B cell (primary cell): ENCODE results near the gene RREB1. TPM values are rescaled to one million over a fixed set of nuclear protein-coding genes. Genes with fewer than 3 reads are reported as not detected.

Source experiments
- ATAC-seq: fragments of 200-7000 bp; cut with Tn5 transposase; one replicate; pipeline ENCODE4 v1.10.0; 2021; ENCODE audit warnings: low read depth, mild to moderate bottlenecking, moderate number of reproducible peaks, moderate library complexity
- CTCF ChIA-PET: fragments of 350-600 bp; sonication (Branson Sonifier 250); formaldehyde crosslinking; loops from one replicate; lab custom pipeline; 2021; ENCODE audit warnings: antibody characterized with exemption, inconsistent platforms; lab: Charles Lee
- POLR2A ChIA-PET: fragments of 350-600 bp; sonication (Branson Sonifier 250); formaldehyde crosslinking; loops from one replicate; lab custom pipeline; 2021; ENCODE audit warnings: antibody characterized with exemption; lab: Charles Lee
- DNase-seq: peaks from one replicate; pipeline ENCODE4 v3.0.0; 2013
- H2AFZ ChIP-seq: 2 replicates; pipeline ENCODE4 v1.6.1; 2012; ENCODE audit warnings: mild to moderate bottlenecking, low read depth, low read length; ENCODE audit not compliant: insufficient read depth, poor library complexity, severe bottlenecking
- H3K27ac ChIP-seq, 2 donors: 1 replicate in 1 of 2; 2 replicates in 1 of 2; pipeline ENCODE4 v1.5.1; 2012 to 2013; ENCODE audit warnings: low read length in 2 of 2, mild to moderate bottlenecking in 2 of 2, moderate library complexity in 1 of 2
- H3K27me3 ChIP-seq, 4 experiments: fragments of 200-600 bp in 1 of 4; sonication (generic) in 1 of 4; replicated peaks in 1 of 4; 1 replicate in 2 of 4; 2 replicates in 2 of 4; pipeline versions ENCODE4 v1.6.1 to v1.7.0; 2013 to 2016; ENCODE audit warnings: low read length in 3 of 4, mild to moderate bottlenecking in 2 of 4, mixed read lengths in 1 of 4, moderate library complexity in 1 of 4; ENCODE audit not compliant: insufficient read depth in 4 of 4, control insufficient read depth in 3 of 4; ENCODE audit errors: control extremely low read depth in 1 of 4
- H3K36me3 ChIP-seq, 2 experiments: replicated peaks in 1 of 2; 1 replicate in 1 of 2; 2 replicates in 1 of 2; pipeline versions ENCODE4 v1.6.1 to v1.7.1; 2013; ENCODE audit warnings: low read length in 1 of 2; ENCODE audit not compliant: insufficient read depth in 2 of 2, control insufficient read depth in 1 of 2; ENCODE audit errors: control extremely low read depth in 1 of 2, extremely low read depth in 1 of 2
- H3K4me1 ChIP-seq, 2 donors: fragments of 200-600 bp in 1 of 2; sonication (generic) in 1 of 2; 1 replicate in 1 of 2; 2 replicates in 1 of 2; pipeline versions ENCODE4 v1.5.1 to v1.6.1; 2013 to 2017; ENCODE audit warnings: low read length in 2 of 2; ENCODE audit not compliant: control insufficient read depth in 2 of 2, insufficient read depth in 2 of 2
- H3K4me2 ChIP-seq: replicated peaks from 2 replicates; pipeline ENCODE3; 2012; ENCODE audit warnings: mild to moderate bottlenecking, low read depth, low read length; ENCODE audit not compliant: poor library complexity, severe bottlenecking
- H3K4me3 ChIP-seq, 5 experiments: fragments of 200-600 bp in 1 of 5; sonication (generic) in 1 of 5; 1 replicate in 3 of 5; 2 replicates in 2 of 5; pipeline versions ENCODE4 v1.5.1 to v1.7.0; 2011 to 2016; ENCODE audit warnings: low read length in 4 of 5, mild to moderate bottlenecking in 4 of 5, low read depth in 2 of 5, control low read depth in 1 of 5, moderate library complexity in 1 of 5; ENCODE audit not compliant: insufficient read depth in 1 of 5; ENCODE audit errors: control extremely low read depth in 1 of 5, extremely low read depth in 1 of 5
- H3K79me2 ChIP-seq: fragments of 200-600 bp; sonication (generic); one replicate; pipeline ENCODE4 v1.6.0; 2016; ENCODE audit warnings: low read length; ENCODE audit not compliant: control insufficient read depth, insufficient read depth
- H3K9ac ChIP-seq: fragments of 200-600 bp; sonication (generic); 2 replicates; pipeline ENCODE4 v1.6.1; 2017; ENCODE audit warnings: mild to moderate bottlenecking, low read length, moderate library complexity
- H3K9me3 ChIP-seq, 3 donors: one replicate each; pipeline versions ENCODE4 v1.6.1 to v1.7.1; 2013; ENCODE audit warnings: low read length in 2 of 3; ENCODE audit not compliant: control insufficient read depth in 2 of 3, insufficient read depth in 1 of 3; ENCODE audit errors: control extremely low read depth in 1 of 3
- H4K20me1 ChIP-seq: 2 replicates; pipeline ENCODE4 v1.6.0; 2012; ENCODE audit warnings: mild to moderate bottlenecking, low read length; ENCODE audit not compliant: insufficient read depth, control insufficient read depth, poor library complexity, severe bottlenecking
- H3K27ac Mint-ChIP-seq: one replicate; pipeline ENCODE4 v1.8.0; 2021; ENCODE audit warnings: mixed read lengths
- H3K27me3 Mint-ChIP-seq: one replicate; pipeline ENCODE4 v1.8.0; 2021; ENCODE audit warnings: mixed read lengths
- H3K4me1 Mint-ChIP-seq: one replicate; pipeline ENCODE4 v1.8.0; 2021; ENCODE audit warnings: mixed read lengths
- H3K4me3 Mint-ChIP-seq: one replicate; pipeline ENCODE4 v1.8.0; 2021; ENCODE audit warnings: mixed read lengths
- H3K9me3 Mint-ChIP-seq: one replicate; pipeline ENCODE4 v1.8.0; 2022; ENCODE audit warnings: mixed read lengths; ENCODE audit not compliant: insufficient read depth
- EZH2 ChIP-seq: IDR thresholded peaks from 2 replicates; pipeline ENCODE4 v1.6.1; 2012; ENCODE audit warnings: borderline replicate concordance, low read depth, mild to moderate bottlenecking, moderate library complexity, low read length; ENCODE audit not compliant: insufficient read depth, poor library complexity, severe bottlenecking
- WGBS: methylation state at CpG from one replicate; pipeline ENCODE4 v1.1.5; 2013; ENCODE audit warnings: missing lambda C conversion rate; ENCODE audit not compliant: insufficient coverage; 5-methylcytosine and 5-hydroxymethylcytosine counted together
- intact Hi-C: fragments of 100-400 bp; cut with micrococcal nuclease; formaldehyde crosslinking; loops from one replicate; pipeline ENCODE4 v1.10.0; 2022
- polyA plus RNA-seq: library from polyadenylated mRNA; depleted of rRNA; stranded (reverse); fragments of >200 nt; gene quantifications from 2 replicates; pipeline ENCODE4 v1.2.3, GENCODE V29; 2012
- total RNA-seq, 2 donors: library from RNA; stranded (reverse); fragments of 120-200 nt in 1 of 2; gene quantifications; 1 replicate in 1 of 2; 2 replicates in 1 of 2; pipeline versions ENCODE4 v1.2.3 to v1.2.4, GENCODE V29; 2013 to 2022
- TF ChIP-seq, protein P1 (sequence below): fragments of 200-600 bp; IDR thresholded peaks from one replicate; pipeline ENCODE4 v1.8.0; 2022; ENCODE audit warnings: antibody characterized with exemption, mild to moderate bottlenecking

RREB1 gene
- total and polyA plus RNA-seq, 2 donors (not counting 1 experiment from before 2014, with no cell fraction given): 10.4 to 58.6 TPM

DNA sequence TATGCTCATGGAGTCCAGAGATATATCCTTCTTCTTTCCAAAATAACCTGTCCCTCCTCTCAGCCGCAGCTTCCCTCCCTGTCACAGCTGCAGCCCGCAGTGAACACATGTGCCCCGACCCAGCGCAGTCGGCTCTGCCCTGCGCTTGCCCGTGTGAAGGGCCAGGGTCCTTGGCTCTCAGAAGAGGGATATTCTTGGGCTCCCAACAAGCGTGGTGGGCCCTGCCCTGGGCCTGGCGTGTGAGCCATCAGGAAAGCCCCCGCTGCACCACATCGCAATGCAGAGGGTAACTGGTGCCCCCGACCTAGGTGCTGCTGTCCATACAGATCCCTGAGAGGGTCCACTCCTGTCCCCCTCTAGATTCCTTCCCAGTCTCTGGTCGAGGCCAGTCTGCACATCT, 140.1 kb downstream of the RREB1 start:
- H3K9me3 Mint-ChIP-seq: no peaks in the 10 kb centered on the region
- H3K36me3 ChIP-seq: peaks cover 1 to 78% of the 10 kb centered on the region in 2 experiments
- peaks cover 4% of the 10 kb centered on the region for H3K79me2 ChIP-seq
- intact Hi-C loops: loop anchor here (10.0 kb wide), 1 partner anchor 343 kb away; no protein-coding TSS in a partner anchor
- H3K27me3 Mint-ChIP-seq: no peaks in the 10 kb centered on the region
- DNase-seq (no peak), ATAC-seq (no peak)
- no peak overlapping the region for H2AFZ ChIP-seq
- TF ChIP-seq EZH2: no peak
- TF ChIP-seq, protein P1, sequence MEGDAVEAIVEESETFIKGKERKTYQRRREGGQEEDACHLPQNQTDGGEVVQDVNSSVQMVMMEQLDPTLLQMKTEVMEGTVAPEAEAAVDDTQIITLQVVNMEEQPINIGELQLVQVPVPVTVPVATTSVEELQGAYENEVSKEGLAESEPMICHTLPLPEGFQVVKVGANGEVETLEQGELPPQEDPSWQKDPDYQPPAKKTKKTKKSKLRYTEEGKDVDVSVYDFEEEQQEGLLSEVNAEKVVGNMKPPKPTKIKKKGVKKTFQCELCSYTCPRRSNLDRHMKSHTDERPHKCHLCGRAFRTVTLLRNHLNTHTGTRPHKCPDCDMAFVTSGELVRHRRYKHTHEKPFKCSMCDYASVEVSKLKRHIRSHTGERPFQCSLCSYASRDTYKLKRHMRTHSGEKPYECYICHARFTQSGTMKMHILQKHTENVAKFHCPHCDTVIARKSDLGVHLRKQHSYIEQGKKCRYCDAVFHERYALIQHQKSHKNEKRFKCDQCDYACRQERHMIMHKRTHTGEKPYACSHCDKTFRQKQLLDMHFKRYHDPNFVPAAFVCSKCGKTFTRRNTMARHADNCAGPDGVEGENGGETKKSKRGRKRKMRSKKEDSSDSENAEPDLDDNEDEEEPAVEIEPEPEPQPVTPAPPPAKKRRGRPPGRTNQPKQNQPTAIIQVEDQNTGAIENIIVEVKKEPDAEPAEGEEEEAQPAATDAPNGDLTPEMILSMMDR: no peak
- H3K4me1 ChIP-seq: peaks cover 0 to 14% of the 10 kb centered on the region in 2 donors
- no peak overlapping the region for H3K4me3 ChIP-seq
- no peak overlapping the region for H3K4me2 ChIP-seq
- H3K27ac Mint-ChIP-seq: no peak overlapping the region
- H3K27me3 ChIP-seq: no peaks in the 10 kb centered on the region
- WGBS: 98% methylated on average over 12 of the region's 13 CpGs
- POLR2A ChIA-PET: no interaction called here
- no peak overlapping the region for H3K27ac ChIP-seq
- peaks cover 29% of the 10 kb centered on the region for H4K20me1 ChIP-seq
- CTCF ChIA-PET: no interaction called here
- no peaks in the 10 kb centered on the region for H3K9me3 ChIP-seq
- no peak overlapping the region for H3K9ac ChIP-seq
- H3K4me1 Mint-ChIP-seq: peaks cover 26% of the 10 kb centered on the region
- H3K4me3 Mint-ChIP-seq: no peak overlapping the region

DNA sequence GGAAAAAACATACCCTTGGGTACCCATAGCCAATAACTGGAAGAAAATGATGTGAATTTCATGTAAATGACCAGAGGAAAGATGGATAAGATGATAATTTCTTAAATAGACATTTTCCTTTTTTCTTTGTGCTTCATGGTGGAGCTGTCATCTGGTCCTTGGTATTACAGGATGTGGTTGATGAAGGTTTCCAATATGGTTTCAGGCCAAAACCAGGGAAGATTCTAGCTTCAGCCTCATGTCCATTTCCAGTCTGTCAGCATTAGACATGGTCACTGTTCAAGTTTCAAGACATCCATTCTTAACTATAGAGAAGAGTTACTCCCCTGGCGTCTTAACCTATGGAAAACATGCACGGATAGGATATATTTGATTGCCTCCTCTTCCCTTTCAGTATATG, 141.6 kb downstream of the RREB1 start:
- no peaks in the 10 kb centered on the region for H3K27me3 Mint-ChIP-seq
- ChIA-PET CTCF (interaction anchor here (1.1 to 1.7 kb wide), 3 partner anchors 10 to 573 kb away, joined by 3 to 5 read pairs (median 4); no protein-coding TSS in a partner anchor), POLR2A (no interaction called here)
- Histone ChIP-seq H3K9me3 (no peaks in the 10 kb centered on the region), H2AFZ (no peak overlapping the region), H3K4me1 (peaks cover 0 to 8% of the 10 kb centered on the region in 2 donors), H3K4me3 (no peak overlapping the region), H3K27ac (no peak overlapping the region), H3K27me3 (no peaks in the 10 kb centered on the region), H4K20me1 (peaks cover 19% of the 10 kb centered on the region), H3K36me3 (peaks cover 1 to 76% of the 10 kb centered on the region in 2 experiments), H3K79me2 (peaks cover 1% of the 10 kb centered on the region), H3K4me2 (no peak overlapping the region), H3K9ac (no peak overlapping the region)
- ATAC-seq: no peak
- H3K9me3 Mint-ChIP-seq: no peaks in the 10 kb centered on the region
- no peak overlapping the region for H3K4me3 Mint-ChIP-seq
- intact Hi-C loops: loop anchor here (10.0 kb wide), 1 partner anchor 345 kb away; no protein-coding TSS in a partner anchor
- H3K4me1 Mint-ChIP-seq: peaks cover 17% of the 10 kb centered on the region
- no CpG with 5 or more reads among the region's 2 CpGs for WGBS
- TF ChIP-seq EZH2: no peak
- TF ChIP-seq, protein P1: no peak
- DNase-seq: no peak
- no peak overlapping the region for H3K27ac Mint-ChIP-seq
